GM23338 (cell line): ENCODE data around the gene DGKB. TPM values are rescaled to one million over a fixed set of nuclear protein-coding genes. Genes with fewer than 3 reads are reported as not detected.

Experiments
- ATAC-seq: fragments of 200-7000 bp; cut with Tn5 transposase; 3 replicates; pipeline ENCODE4 v1.9.1; 2020
- DNase-seq: peaks from one replicate; pipeline ENCODE4 v3.0.0-alpha.2; 2015; ENCODE audit warnings: low spot score
- H2AFZ ChIP-seq: fragments of 200-600 bp; sonication (generic); 2 replicates; pipeline ENCODE4 v1.8.0; 2016; ENCODE audit warnings: antibody characterized with exemption, mild to moderate bottlenecking, moderate library complexity
- H3F3A ChIP-seq: fragments of 200-600 bp; sonication (generic); replicated peaks from 2 replicates; pipeline ENCODE4 v1.8.0; 2017; ENCODE audit warnings: antibody characterized with exemption, mixed run types, low read depth
- H3K27ac ChIP-seq: fragments of 200-600 bp; sonication (generic); 2 replicates; pipeline ENCODE4 v1.6.1; 2016; ENCODE audit warnings: low read depth
- H3K27me3 ChIP-seq: fragments of 200-600 bp; sonication (generic); 2 replicates; pipeline ENCODE4 v1.8.0; 2016; ENCODE audit warnings: mild to moderate bottlenecking, mixed run types, moderate library complexity; ENCODE audit not compliant: insufficient read depth
- H3K36me3 ChIP-seq: fragments of 200-600 bp; sonication (generic); 2 replicates; pipeline ENCODE4 v1.8.0; 2016; ENCODE audit warnings: mild to moderate bottlenecking; ENCODE audit not compliant: insufficient read depth
- H3K4me1 ChIP-seq: fragments of 200-600 bp; sonication (generic); 2 replicates; pipeline ENCODE4 v1.8.0; 2016; ENCODE audit warnings: mild to moderate bottlenecking, moderate library complexity; ENCODE audit not compliant: insufficient read depth
- H3K4me2 ChIP-seq: fragments of 200-600 bp; sonication (generic); 2 replicates; pipeline ENCODE4 v1.7.1; 2017; ENCODE audit warnings: mixed run types
- H3K4me3 ChIP-seq: fragments of 200-600 bp; sonication (generic); 2 replicates; pipeline ENCODE4 v1.6.1; 2016; ENCODE audit warnings: mixed run types
- H3K79me2 ChIP-seq: fragments of 200-600 bp; sonication (generic); replicated peaks from 2 replicates; pipeline ENCODE4 v1.8.0; 2017; ENCODE audit warnings: mild to moderate bottlenecking; ENCODE audit not compliant: insufficient read depth
- H3K9me2 ChIP-seq: fragments of 200-600 bp; sonication (generic); 2 replicates; pipeline ENCODE4 v1.8.0; 2017; ENCODE audit not compliant: insufficient read depth
- H4K20me1 ChIP-seq: fragments of 200-600 bp; sonication (generic); replicated peaks from 2 replicates; pipeline ENCODE4 v1.8.0; 2017; ENCODE audit warnings: mild to moderate bottlenecking; ENCODE audit not compliant: insufficient read depth
- H3K27ac Mint-ChIP-seq: 2 replicates; pipeline ENCODE4 v1.8.0; 2020; ENCODE audit warnings: inconsistent platforms, mild to moderate bottlenecking, moderate library complexity, mixed read lengths
- H3K27me3 Mint-ChIP-seq: 3 replicates; pipeline ENCODE4 v1.8.0; 2022; ENCODE audit warnings: low read depth, mild to moderate bottlenecking, moderate library complexity, mixed read lengths, inconsistent platforms; ENCODE audit not compliant: insufficient read depth, poor library complexity
- H3K36me3 Mint-ChIP-seq: 3 replicates; pipeline ENCODE4 v1.8.0; 2021; ENCODE audit warnings: low read depth, mild to moderate bottlenecking, inconsistent platforms, moderate library complexity, mixed read lengths
- H3K4me1 Mint-ChIP-seq: 3 replicates; pipeline ENCODE4 v1.8.0; 2020; ENCODE audit warnings: mild to moderate bottlenecking, inconsistent platforms, mixed read lengths
- H3K4me3 Mint-ChIP-seq: 3 replicates; pipeline ENCODE4 v1.8.0; 2021; ENCODE audit warnings: moderate library complexity, mild to moderate bottlenecking, inconsistent platforms, mixed read lengths
- H3K9me3 Mint-ChIP-seq: 3 replicates; pipeline ENCODE4 v1.8.0; 2020; ENCODE audit warnings: moderate library complexity, mild to moderate bottlenecking, inconsistent platforms, mixed read lengths
- CREB1 ChIP-seq: fragments of 250-450 bp; sonication (Bioruptor Pico); IDR thresholded peaks from 2 replicates; pipeline ENCODE4 v1.5.0; 2020; ENCODE audit warnings: low read depth, mild to moderate bottlenecking, moderate library complexity
- CTCF ChIP-seq, 2 experiments: fragments of 200-600 bp in 1 of 2; sonication (generic) in 1 of 2; conservative IDR thresholded peaks; 2 replicates each; pipeline versions ENCODE4 v1.5.1 to v1.6.1; 2016 to 2017; ENCODE audit warnings: antibody characterized with exemption in 2 of 2, low read depth in 2 of 2, mild to moderate bottlenecking in 2 of 2, moderate library complexity in 1 of 2
- ETS1 ChIP-seq: IDR thresholded peaks from 2 replicates; pipeline ENCODE4 v1.6.1; 2016; ENCODE audit warnings: antibody characterized with exemption
- EZH2 ChIP-seq: fragments of 200-600 bp; sonication (generic); IDR thresholded peaks from one replicate; pipeline ENCODE4 v1.8.0; 2017; ENCODE audit warnings: antibody characterized with exemption, mild to moderate bottlenecking, low read depth; ENCODE audit not compliant: unreplicated experiment
- EZH2phosphoT487 ChIP-seq: fragments of 200-600 bp; sonication (generic); IDR thresholded peaks from one replicate; pipeline ENCODE4 v1.8.1; 2018; ENCODE audit warnings: antibody characterized with exemption; ENCODE audit not compliant: unreplicated experiment
- JUNB ChIP-seq: IDR thresholded peaks from one replicate; pipeline ENCODE4 v1.6.1; 2016; ENCODE audit warnings: antibody characterized with exemption; ENCODE audit not compliant: unreplicated experiment
- POLR2AphosphoS5 ChIP-seq: IDR thresholded peaks from 2 replicates; pipeline ENCODE4 v1.6.1; 2016; ENCODE audit warnings: antibody characterized with exemption, low read depth
- REST ChIP-seq: IDR thresholded peaks from one replicate; pipeline ENCODE4 v1.6.1; 2018; ENCODE audit warnings: antibody characterized with exemption; ENCODE audit not compliant: unreplicated experiment
- STAT1 ChIP-seq: IDR thresholded peaks from one replicate; pipeline ENCODE4 v1.6.1; 2016; ENCODE audit warnings: antibody characterized with exemption; ENCODE audit not compliant: unreplicated experiment
- ZNF114 ChIP-seq: fragments of 250-450 bp; sonication (Bioruptor Pico); IDR thresholded peaks from 2 replicates; pipeline ENCODE4 v1.5.0; 2020; ENCODE audit warnings: mild to moderate bottlenecking, moderate library complexity
- ZNF331 ChIP-seq: fragments of 250-450 bp; sonication (Bioruptor Pico); IDR thresholded peaks from 2 replicates; pipeline ENCODE4 v1.5.0; 2020; ENCODE audit warnings: low read depth, mild to moderate bottlenecking, moderate library complexity
- ZNF462 ChIP-seq: fragments of 250-450 bp; sonication (Bioruptor Pico); IDR thresholded peaks from 2 replicates; pipeline ENCODE4 v1.5.0; 2020; ENCODE audit warnings: mild to moderate bottlenecking, moderate library complexity
- polyA plus RNA-seq: library from polyadenylated mRNA; unstranded; fragments of >200 nt; fragmentation: Nextera tagmentation; extraction: Ambion mirVana; gene quantifications from 2 replicates; pipeline ENCODE4 v1.2.1, GENCODE V29; 2016
- total RNA-seq: library from RNA; depleted of rRNA; stranded (reverse); fragments of >200 nt; shearing (Covaris generic); gene quantifications from 2 replicates; pipeline ENCODE4 v1.2.3, GENCODE V29; 2014

DGKB gene
- total and polyA plus RNA-seq, 2 experiments from 2014 or later: 4.8 to 11.5 TPM

- no peak for TF ChIP-seq ZNF114 (CRISPR knock-in tag)
- TF ChIP-seq CREB1 (CRISPR knock-in tag): no peak
- no peak for TF ChIP-seq EZH2phosphoT487
- no peak for TF ChIP-seq ZNF331
These were observed 406.9 kb downstream of the DGKB start (continued) for GRCh38 chr7:14495633-14496032.

- no peak overlapping the region for H3K4me3 Mint-ChIP-seq
- H3K4me1 Mint-ChIP-seq: no peaks in the 10 kb centered on the region
- Histone ChIP-seq H3K4me2 (no peak overlapping the region), H3K4me3 (no peak overlapping the region), H3K36me3 (no peaks in the 10 kb centered on the region), H3K27ac (no peak overlapping the region), H3K4me1 (no peaks in the 10 kb centered on the region), H3K79me2 (no peaks in the 10 kb centered on the region), H2AFZ (no peak overlapping the region), H4K20me1 (no peaks in the 10 kb centered on the region), H3K9me2 (no peaks in the 10 kb centered on the region), H3F3A (no peaks in the 10 kb centered on the region), H3K27me3 (no peaks in the 10 kb centered on the region)
- H3K27me3 Mint-ChIP-seq: no peaks in the 10 kb centered on the region
- no peaks in the 10 kb centered on the region for H3K36me3 Mint-ChIP-seq
- no peaks in the 10 kb centered on the region for H3K9me3 Mint-ChIP-seq
- no peak for ATAC-seq
- no peak overlapping the region for H3K27ac Mint-ChIP-seq
- DNase-seq: no peak
- TF ChIP-seq JUNB (no peak), CTCF (conservative IDR thresholded peaks at IDR 0.05; ENCODE audit: low read depth in 2 of 2) (no peak), ETS1 (no peak), ZNF462 (CRISPR knock-in tag) (no peak), EZH2phosphoT487 (no peak), EZH2 (no peak), REST (no peak), CREB1 (CRISPR knock-in tag) (no peak), POLR2AphosphoS5 (no peak), ZNF114 (CRISPR knock-in tag) (no peak), STAT1 (no peak), ZNF331 (no peak)
These were observed 414.7 kb downstream of the DGKB start for GRCh38 chr7:14487701-14488395.
